GM19239 (cell line): ENCODE data around the gene IPO4.

Experiments
- DNase-seq: peaks from one replicate; pipeline ENCODE4 v3.0.0; 2011; ENCODE audit warnings: low spot score; ENCODE audit not compliant: insufficient read length
- FAIRE-seq: peaks from 2 replicates; lab custom pipeline; 2011; peaks lifted over from hg19 to GRCh38; lab: Jason Lieb, UNC

Gene IPO4

DNA sequence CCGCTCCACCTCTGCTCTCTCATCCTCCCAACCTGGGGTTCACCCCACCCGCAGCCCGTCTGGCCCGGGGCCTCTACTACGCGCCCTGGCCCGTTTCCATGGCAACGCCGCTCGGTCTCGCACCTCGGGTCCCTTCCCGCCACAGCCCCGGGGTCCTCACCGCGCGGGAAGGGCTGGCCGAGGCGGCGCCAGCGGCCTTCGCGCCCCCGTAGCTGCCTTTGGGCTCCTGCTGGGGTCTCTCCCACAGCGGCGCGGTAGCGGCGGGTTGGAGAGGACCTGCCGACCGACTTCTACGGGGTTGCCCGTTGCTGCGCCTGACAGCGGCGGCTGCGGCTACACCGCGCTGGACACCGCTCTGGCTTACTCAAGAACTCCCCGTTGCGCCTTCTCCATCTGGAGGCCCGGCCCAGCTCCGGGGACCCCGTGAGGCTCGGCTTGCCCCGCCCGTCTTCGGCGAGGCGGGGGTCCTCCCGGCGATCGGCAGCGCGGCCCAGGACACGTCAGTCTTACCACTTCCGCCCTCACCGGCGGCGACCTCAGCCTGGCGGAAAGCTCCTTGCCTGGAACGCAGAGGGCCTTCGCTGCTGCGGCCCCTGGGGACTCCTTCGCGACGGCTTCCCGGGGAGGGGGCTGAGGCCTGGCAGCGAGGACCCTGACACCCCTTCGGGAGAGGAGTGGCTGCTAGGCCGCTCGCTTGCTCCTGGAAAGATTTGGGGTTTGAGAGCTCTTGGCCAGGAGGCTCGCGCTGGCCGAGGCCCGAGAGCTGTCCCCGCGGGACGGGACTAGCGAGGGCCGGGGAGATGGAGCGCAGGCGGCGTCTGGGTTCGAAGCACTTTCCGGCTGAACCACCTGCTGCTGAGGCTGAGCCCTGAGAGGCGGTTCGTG is 6.8 kb upstream of the IPO4 start, which contains the start of gene TM9SF1:
TSS of gene TM9SF1 (minus strand) at position 256 of the 885 bp plus-strand sequence. CDS start 422 bp downstream, outside the sequence.
- peak; percentile 91 for DNase-seq
- FAIRE-seq: peak; percentile 82

DNA sequence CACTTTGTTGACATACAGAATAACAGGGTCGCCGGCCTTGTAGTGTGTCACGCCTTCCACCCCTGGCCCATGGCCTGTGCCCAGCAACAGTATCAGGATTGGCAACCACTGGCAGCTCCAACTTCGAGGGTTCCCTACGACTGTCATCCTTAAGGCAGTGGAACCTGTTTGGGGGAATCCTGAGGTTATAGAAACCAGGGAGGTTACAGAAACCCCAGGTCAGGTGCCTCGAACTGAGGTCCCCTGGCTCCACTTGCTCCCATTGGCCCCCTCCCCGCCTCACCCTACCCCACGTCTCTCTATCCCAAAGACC is 6.2 kb upstream of the IPO4 start:
- DNase-seq: no peak

DNA sequence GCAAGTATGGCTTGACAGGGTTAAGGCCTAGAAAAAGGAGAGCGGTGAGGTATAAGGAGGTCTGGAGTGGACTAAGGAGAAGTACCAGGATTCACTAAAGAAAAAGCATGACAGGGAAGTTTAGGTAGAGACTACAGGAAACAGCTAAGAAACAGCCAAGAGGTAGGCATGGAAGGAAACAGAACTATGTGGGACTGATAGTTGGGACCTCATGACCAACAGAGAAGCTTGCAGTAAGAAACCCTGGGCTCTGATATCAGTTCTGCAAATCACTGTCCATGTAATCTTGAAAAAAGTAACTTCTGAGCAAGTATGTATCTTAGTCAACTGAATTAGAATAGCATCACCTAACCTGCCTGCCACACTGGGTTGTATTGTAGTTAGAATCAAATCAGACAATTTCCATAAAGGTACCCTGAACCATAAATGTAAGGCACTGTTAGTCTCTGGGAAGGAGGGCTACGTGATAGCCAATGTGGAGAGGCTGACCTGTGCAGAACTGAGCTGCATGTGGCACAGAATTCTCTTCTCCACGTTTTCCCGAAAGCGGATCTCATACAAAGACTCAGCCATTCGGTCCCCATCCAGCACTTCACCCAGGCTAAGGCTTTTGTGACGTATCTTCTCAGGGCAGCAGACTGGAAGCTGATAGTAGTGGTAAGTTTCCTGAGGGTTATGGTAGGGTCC is 5.7 kb upstream of the IPO4 start:
- peak; percentile 64 for FAIRE-seq
- no peak for DNase-seq

More for the DNA sequence above, 6.2 kb upstream of the IPO4 start:
- no peak for FAIRE-seq

DNA sequence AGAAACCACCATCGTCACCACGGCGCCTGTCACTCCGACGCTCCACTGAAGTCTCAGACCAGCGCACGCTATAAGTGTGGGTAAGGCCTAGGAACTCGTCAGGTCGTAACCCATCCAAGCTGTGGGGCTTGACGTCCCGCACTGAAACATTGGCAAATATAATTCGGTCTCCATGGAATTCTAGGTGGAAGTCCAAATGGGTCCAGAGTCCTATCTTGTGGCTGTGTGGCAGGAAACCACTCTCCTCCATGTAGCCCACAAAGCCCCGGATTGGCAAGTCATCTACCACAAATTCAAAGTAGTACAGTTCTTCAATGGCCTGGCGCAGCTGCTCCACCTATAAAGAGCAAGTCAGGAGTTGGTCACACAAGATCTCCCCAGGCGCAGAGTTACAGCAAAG is 4.3 kb upstream of the IPO4 start:
- DNase-seq (no peak), FAIRE-seq (no peak)

GRCh38 chr14:24190416-24190815 is 1.8 kb upstream of the IPO4 start:
- no peak for FAIRE-seq
- DNase-seq: no peak

DNA sequence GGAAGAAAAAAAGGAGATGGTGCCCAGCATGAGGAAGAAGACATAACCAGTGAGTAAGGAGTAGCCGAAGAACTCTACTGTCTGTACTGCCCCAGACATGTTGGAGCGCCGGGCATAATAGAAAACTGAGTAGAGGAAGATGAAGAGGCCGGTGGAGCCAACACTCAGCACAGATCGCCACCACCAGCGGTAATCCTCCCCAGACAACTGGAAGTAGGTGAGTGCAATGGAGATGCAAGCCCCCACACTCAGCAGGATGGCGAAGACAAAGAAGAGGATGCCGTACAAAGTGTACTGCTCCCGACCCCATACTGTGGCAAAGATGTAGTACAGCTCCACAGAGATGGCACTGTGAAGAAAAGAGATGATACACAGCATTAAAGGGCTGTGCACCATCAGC is 844 bp upstream of the IPO4 start:
- no peak for FAIRE-seq
- DNase-seq: no peak

DNA sequence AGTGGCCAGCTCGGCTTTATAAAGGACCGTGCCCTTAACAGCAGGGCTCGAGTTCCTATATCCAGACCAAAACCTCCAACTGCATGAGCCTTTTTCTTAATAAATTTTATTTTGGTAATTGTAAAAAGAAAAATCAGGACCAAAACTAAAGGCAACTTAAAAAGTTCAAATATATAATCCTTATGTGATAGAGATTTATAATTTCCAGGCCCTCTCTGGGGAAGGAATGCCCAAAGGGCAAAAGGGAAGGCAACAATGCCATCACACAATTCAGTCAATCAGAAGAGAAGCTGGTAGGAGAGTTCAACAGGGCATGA is 401 bp upstream of the IPO4 start:
- DNase-seq (no peak), FAIRE-seq (no peak)

DNA sequence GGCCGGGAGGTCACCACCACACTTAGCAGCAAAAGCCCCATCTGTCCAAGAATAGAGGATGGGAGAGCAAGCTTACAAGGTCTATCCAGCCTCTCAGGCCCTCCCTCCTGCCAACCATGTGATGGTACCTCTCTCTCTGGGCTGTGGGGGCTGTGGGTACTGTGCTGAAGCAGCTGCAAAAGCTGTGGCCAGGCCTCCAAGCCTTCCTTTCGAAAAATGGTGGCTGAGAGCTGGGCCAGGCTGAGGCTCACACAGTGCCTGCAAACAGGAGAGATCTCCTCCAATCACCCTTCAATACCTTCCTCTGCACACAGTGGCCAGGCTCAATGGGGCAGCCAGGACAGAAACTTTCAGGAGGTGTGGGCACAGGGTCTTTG is 1.1 kb downstream of the IPO4 start:
- FAIRE-seq: no peak

DNA sequence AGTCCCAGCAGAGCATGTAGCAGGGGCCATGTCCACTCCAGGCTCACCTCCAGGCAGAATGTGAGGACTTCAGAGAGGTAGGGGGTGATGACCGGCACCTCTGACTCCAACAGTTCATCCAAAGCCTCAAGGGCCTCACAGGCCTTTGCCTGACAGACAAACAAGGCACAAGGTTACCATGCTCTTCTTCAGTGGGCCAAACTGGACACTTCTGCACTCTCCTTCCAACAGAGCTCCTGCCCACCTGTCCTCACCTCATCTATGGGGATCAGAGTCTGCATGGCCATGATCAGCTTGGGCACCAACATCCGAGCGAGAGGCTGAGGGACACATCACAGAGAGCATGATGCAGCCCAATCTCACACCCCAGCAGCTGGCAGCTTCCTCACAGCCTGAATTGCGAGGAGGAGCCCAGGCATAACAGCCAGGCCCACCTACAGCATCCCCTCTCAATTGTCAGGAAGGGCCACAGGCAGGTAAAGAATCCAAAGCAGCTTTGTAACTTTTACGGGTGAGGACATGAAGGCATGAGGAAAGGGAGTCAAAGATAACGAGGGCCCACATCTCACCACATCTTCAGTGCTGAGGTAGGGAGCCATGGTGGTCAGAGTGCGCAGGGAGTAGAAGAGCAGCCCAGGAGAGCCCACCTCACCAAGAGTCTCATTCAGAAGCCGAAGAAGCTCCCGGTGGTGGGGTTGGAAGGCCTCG is 1.6 kb downstream of the IPO4 start:
- no peak for FAIRE-seq

More for the DNA sequence above, 1.1 kb downstream of the IPO4 start:
- no peak for DNase-seq

DNA sequence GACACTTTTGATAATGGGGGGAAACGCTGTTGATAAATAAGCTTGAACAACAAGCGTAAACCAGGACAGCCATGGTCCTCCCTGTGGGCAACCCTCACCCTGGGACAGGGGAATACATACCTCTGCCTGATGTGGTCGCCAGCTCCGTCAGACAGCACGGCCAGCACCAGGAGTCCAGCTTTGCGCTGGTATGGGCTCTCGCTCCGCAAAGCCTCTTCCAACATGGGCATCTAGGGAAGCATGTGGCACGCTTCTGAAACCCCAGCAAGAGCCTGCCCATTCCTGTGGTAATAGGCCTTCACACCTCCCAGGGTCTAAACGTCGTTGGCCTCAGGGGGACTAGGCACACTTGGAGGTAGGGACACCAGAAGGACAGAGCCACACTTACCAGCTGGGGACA is 2.9 kb downstream of the IPO4 start:
- FAIRE-seq: no peak

More for the DNA sequence above, 1.6 kb downstream of the IPO4 start:
- no peak for DNase-seq

DNA sequence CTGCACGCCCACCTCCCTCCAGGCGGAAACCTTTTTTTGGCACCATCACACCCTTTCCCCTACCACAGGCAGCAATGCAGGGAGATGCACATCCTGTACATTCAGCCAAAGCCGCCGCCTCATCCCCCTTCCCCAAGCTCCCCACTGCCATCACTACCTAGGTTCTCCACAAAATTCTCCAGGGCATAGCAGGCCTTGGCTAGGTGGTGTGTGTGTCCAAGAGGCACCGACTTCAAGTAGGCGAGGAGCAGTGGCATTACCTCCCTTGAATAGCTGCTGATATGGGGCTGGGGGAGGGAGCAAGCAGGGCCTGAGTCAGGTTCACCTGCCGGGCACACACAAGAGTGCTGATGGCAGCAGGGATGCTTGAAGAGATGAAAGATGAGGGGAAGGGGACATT is 3.6 kb downstream of the IPO4 start:
- DNase-seq (no peak), FAIRE-seq (no peak)

More for the DNA sequence above, 2.9 kb downstream of the IPO4 start:
- no peak for DNase-seq

DNA sequence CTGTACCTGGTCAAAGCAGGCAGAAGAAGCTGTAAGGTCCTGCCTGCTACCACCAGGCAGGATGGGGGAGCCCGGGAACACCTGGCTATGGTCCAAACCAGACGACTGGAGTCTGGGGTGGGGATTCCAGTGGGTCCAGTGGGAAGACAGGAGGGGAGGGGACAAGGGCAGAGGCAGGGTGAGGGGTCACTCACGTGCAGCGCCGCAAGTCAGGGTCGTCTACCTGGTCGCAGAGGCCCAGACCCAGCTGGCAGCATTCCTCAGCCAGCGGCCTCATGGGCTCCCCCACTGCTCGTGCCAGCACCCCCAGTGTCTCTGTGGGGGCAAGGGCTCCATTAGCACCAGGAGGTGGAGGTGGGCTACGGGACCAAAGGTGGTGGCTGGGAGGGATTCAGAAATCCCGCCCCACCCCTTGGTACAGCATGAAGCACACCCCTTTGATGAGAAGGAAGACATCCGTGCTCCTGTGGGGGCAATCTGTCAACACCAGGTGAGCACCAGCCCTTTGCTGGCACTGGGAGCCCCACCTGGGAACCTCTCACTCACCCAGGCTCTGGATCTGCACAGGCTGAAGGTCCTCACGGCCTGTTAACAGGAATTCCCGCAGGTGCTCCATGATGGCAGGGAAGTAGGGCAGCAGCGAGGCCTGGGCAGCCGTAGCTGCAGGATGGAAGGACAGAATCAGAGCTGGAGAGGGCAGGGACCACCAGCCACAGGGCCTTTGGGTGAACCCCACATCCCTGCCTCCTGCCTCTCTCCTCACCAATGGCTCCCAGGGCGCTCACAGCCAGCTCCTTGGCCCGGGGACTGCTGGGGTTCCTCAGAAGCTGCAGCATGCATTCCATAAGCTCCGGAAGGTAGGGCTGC is 4.3 kb downstream of the IPO4 start:
- DNase-seq: no peak
- no peak for FAIRE-seq

GRCh38 chr14:24183014-24183481 is 5.6 kb downstream of the IPO4 start:
- no peak for FAIRE-seq

DNA sequence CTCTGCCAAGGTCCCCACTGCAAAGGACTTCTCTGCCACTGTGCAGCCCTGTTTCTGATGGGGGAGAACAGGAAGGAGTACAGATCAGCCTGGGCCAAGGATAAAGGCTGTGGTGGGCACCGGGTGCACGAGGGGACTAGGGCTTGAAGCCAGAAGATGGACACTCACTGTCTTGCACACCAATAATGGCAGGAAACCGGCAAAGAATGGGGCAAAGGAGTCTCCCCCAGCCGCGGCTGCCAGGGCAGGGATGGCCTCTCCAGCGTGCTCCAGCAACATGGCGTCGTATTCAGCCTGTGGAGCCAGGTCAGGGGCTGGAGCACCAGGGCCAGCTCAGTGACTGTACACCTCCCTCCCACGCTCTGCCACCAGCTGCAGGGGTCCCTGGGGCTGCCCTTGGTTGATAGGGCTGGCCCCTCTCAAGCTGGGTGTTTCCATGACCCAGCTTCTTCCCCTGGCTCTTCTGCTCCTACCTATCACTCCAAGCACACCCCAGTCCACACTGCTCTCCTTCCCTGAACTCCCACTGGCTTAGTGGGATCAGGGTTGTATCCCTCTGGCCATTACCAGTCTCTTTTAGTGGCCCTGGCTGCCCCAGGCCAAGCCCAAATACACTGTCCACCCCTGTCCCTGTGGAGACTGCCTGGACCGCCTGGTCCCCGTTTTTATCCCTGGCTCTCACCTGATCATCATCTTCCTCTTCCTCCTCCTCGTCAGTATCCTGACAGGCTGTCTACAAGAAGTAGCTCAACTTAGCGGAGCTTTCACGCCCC is 6.3 kb downstream of the IPO4 start:
- FAIRE-seq (no peak), DNase-seq (no peak)

More at GRCh38 chr14:24183014-24183481, 5.6 kb downstream of the IPO4 start:
- no peak for DNase-seq

DNA sequence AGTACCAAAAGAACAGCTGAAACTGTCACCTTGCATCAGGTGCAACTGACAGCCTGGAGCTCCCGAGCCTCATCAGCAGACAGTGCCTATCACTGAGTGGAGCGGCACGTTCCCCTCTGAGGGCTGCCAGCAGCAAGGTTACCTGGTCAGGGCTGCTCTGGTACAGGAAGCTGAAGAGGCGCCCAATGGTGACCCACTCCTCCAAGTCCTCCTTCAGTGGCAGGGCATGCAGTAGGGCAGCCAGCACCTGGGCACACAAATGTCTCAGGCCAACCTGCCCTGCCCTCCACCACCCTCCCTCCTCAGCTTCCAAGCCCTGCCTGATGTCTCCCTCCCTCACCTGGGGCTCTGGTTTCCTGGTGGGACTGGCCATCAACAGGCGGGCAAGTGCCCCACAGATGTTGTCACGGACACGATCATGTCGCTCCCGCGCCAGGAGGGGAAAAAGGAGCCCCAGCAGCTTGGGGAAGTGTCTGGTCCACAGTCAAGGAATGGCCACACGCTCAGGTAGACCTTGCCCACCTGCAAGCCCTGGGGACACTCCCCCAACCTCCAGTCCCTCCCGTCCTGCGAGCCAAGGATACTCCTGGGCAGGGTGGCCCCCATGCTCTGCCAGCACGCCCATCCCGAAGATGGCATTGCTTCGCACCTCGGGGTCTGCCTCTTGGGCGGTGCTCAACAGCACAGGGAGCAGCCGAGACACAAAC is 7.1 kb downstream of the IPO4 start:
- no peak for FAIRE-seq
- DNase-seq: no peak

GRCh38 chr14:24179961-24180796 is 8.4 kb downstream of the IPO4 start:
- no peak for DNase-seq
- no peak for FAIRE-seq

- DNase-seq: no peak
- no peak for FAIRE-seq
Observed at GRCh38 chr14:24179294-24179960, 9.2 kb downstream of the IPO4 start.
